Cerebellar nuclear complex (tissue), 1 donor: Measurements from ENCODE around the gene CDCA5.

Experiments
- DNase-seq, 2 experiments: peaks; one replicate each; lab custom pipeline; 2025; lab: John Stamatoyannopoulos, UW

The CDCA5 gene

GRCh38 chr11:65043881-65044501 is 39.8 kb downstream of the CDCA5 start:
- DNase-seq = no peak

DNA sequence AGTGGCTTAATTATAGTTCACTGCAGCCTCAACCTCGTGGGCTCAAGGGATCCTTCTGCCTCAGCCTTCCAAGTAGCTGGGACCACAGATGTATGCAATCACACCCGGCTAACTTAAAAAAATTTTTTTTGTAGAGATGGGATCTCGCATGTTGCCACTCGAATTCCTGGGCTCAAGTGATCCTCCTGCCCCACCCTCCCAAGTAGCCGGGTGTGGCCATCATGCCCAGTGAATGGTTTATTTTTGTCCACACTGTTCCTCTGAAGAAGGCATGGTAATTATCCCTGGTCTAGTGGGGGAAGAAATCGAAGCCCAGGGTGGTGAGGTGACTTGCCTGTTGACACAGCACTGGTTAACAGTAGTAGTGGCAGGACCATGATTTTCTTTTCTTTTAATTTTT is 40.9 kb downstream of the CDCA5 start:
- DNase-seq = no peak

DNA sequence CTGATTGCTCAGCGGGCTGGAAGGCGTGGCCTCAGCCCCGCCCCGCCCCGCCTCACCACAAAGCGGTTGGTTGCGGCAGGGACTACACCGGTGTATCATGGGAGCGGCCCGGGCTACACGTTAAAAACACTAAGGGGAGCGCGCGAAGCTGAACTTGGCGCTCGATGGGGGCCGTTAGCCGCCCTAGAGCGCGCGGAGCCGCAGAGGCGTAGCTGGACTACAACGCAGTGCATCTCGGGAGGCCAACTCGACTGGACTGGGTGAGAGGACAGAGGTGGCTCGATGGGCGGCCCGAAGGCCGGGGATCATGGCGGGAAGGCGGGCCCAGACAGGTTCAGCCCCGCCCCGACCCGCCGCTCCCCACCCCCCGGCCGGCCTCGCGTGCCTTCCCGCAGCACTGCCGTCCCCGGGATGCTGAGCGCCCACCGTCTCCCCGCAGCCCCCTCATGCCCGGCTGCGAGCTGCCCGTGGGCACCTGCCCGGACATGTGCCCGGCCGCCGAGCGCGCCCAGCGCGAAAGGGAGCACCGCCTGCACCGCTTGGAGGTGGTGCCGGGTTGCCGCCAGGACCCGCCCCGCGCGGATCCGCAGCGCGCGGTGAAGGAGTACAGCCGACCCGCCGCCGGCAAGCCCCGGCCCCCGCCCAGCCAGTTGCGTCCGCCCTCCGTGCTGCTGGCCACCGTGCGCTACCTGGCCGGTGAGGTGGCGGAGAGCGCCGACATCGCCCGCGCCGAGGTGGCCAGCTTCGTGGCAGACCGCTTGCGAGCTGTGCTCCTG is 42.8 kb downstream of the CDCA5 start, which contains the start of gene SAC3D1:
Gene SAC3D1, plus strand, starts transcription at position 364 of the 776 bp plus-strand sequence. Its CDS starts 83 bp downstream, at position 447.
- DNase-seq = peak; percentile 40 to 71

DNA sequence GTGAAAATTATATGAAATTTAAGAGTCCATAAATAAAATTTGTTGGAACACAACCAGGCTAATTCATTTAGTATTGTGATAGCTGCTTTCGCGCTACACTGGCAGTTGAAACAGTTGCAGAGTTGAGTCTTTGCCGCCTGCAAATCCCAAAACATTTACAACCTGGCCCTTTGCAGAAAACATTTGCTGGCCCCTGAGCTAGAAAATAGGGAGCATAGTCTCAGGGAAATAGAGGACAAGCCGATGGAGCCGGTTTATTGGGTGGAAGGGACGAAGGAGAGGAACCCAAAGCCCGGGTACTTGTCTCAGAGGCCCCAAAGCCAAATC is 43.4 kb downstream of the CDCA5 start:
- no peak for DNase-seq

DNA sequence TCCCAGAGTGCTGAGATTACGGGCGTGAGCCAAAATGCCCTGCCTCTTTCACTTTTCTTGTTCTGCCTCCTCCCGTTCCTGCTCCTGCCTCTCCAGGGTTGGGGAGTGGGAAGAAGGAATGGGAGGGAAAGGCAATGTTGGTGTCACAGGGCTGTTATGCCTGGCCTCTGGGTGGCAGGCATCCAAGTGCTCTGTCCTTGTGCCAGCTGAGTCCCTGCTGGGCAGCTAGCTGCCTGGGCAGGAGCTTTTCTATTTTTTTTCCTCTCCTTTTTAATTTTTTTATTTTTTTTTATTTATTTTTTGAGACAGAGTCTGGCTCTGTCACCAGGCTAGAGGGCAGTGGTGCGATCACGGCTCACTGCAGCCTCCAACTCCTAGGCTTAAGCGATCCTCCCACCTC is 46.9 kb downstream of the CDCA5 start:
- no peak for DNase-seq

DNA sequence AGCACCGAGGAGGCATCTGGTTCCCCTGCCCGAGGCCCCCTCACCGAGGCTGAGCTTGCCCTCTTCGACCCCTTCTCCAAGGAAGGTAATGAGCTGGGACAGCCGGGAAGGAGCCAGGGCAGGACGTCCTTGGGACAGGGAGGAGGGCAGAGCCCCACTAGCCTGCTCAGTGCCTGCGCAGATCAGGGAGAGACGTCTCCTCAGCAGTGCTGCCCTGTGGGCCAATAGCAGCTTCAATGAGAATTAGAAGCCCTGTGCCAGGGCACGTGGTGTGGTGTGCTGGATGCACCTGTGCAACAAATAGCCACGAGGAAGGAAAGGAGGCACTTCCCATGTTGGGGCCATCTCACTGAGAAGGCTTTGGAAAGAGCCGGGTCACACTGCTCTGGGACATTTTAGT is 48.3 kb downstream of the CDCA5 start:
- DNase-seq = no peak

DNA sequence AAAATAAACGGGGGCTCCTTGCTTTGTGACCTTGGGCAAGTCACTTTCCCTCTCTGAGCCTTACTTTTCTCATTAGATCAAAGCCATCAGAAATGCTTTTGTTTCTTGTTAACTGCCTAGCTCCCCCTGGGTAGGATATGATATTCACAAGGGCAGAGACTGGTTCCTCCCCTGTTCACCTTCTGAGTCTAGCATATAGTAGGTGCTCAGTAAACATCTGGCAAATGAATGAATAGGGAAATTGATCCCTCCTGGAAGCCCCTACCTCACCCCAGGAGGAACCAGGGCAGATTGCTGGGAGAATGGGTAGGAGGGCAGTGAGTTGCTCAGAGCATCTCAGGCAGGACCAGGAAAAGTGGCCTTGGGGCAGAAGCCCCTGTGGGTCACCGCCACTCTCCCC is 49.4 kb downstream of the CDCA5 start:
- DNase-seq = no peak

- DNase-seq = no peak
Observed at GRCh38 chr11:65032216-65032615, 51.6 kb downstream of the CDCA5 start.
